Measurements from ENCODE around the gene OXER1. TPM values are rescaled to one million over a fixed set of nuclear protein-coding genes. Genes with fewer than 3 reads are reported as not detected.

OXER1 gene
- total and polyA plus RNA-seq, 2 of the 13 experiments (the other 11 are each of a cell fraction or from before 2014, with no cell fraction given), result 8.0 to 9.0 TPM

- 0 out of 2 replicates have a peak, but pooled peaks have one; percentile 21 for TF ChIP-seq ZIK1 (CRISPR knock-in tag; IDR thresholded peaks at IDR 0.05; ENCODE audit: borderline replicate concordance, low read depth)
- TF ChIP-seq SP140L (CRISPR knock-in tag; IDR thresholded peaks at IDR 0.05; ENCODE audit: borderline replicate concordance), result no peak
- no peak for TF ChIP-seq HMG20B (CRISPR knock-in tag; conservative IDR thresholded peaks at IDR 0.05)
- TF ChIP-seq ZNF572 (CRISPR knock-in tag; IDR thresholded peaks at IDR 0.05), result peak; percentile 54
- no peak for TF ChIP-seq MED13 (CRISPR knock-in tag; IDR thresholded peaks at IDR 0.05)
- no peak for TF ChIP-seq HINFP (CRISPR knock-in tag; IDR thresholded peaks at IDR 0.05; ENCODE audit: low read depth)
- no peak for TF ChIP-seq ZNF274 (CRISPR knock-in tag; IDR thresholded peaks at IDR 0.05)
- 0 out of 2 replicates have a peak, but pooled peaks have one; percentile 5 for TF ChIP-seq ZFP91 (CRISPR knock-in tag; IDR thresholded peaks at IDR 0.05; ENCODE audit: borderline replicate concordance)
- TF ChIP-seq NFKBIZ (CRISPR knock-in tag; IDR thresholded peaks at IDR 0.05), result no peak
- TF ChIP-seq, protein P1, sequence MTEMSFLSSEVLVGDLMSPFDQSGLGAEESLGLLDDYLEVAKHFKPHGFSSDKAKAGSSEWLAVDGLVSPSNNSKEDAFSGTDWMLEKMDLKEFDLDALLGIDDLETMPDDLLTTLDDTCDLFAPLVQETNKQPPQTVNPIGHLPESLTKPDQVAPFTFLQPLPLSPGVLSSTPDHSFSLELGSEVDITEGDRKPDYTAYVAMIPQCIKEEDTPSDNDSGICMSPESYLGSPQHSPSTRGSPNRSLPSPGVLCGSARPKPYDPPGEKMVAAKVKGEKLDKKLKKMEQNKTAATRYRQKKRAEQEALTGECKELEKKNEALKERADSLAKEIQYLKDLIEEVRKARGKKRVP (CRISPR knock-in tag; IDR thresholded peaks at IDR 0.05), result no peak
- TF ChIP-seq YEATS2 (CRISPR knock-in tag; IDR thresholded peaks at IDR 0.05; ENCODE audit: borderline replicate concordance), result peak; percentile 32; the same call in 1 of the 2 replicates
- no peak; the same call in 1 of the 2 replicates for TF ChIP-seq NFAT5 (CRISPR knock-in tag; IDR thresholded peaks at IDR 0.05)
- peak; percentile 12 for TF ChIP-seq AGO1 (IDR thresholded peaks at IDR 0.05; ENCODE audit: low read depth, low read length, poor library complexity, severe bottlenecking)
- peak; percentile 44; the same call in 1 of the 2 replicates for TF ChIP-seq SPEN (CRISPR knock-in tag; IDR thresholded peaks at IDR 0.05; ENCODE audit: low read depth)
- TF ChIP-seq, protein P2, sequence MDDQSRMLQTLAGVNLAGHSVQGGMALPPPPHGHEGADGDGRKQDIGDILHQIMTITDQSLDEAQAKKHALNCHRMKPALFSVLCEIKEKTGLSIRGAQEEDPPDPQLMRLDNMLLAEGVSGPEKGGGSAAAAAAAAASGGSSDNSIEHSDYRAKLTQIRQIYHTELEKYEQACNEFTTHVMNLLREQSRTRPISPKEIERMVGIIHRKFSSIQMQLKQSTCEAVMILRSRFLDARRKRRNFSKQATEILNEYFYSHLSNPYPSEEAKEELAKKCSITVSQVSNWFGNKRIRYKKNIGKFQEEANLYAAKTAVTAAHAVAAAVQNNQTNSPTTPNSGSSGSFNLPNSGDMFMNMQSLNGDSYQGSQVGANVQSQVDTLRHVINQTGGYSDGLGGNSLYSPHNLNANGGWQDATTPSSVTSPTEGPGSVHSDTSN (CRISPR knock-in tag; IDR thresholded peaks at IDR 0.05; ENCODE audit: borderline replicate concordance), result no peak
- no peak for TF ChIP-seq RORA (CRISPR knock-in tag; IDR thresholded peaks at IDR 0.05)
- TF ChIP-seq RBM39 (IDR thresholded peaks at IDR 0.05; ENCODE audit: low read depth, low read length, poor library complexity, severe bottlenecking), result peak; percentile 21
These were observed 47.3 kb upstream of the OXER1 start (continued) for GRCh38 chr2:42810971-42811811.
